ENCODE measurements around the gene FBXO38. TPM values are rescaled to one million over a fixed set of nuclear protein-coding genes. Genes with fewer than 3 reads are reported as not detected.

Gene FBXO38
- total and polyA plus RNA-seq, 2 of the 13 experiments (the other 11 are each of a cell fraction or from before 2014, with no cell fraction given), result 24.8 to 35.9 TPM

GRCh38 chr5:148374690-148375360 is 8.9 kb upstream of the FBXO38 start (continued):
- no peak for TF ChIP-seq MEF2D (CRISPR knock-in tag; IDR thresholded peaks at IDR 0.05)
- 0 out of 2 replicates have a peak, but pooled peaks have one; percentile 20 for TF ChIP-seq ERF (CRISPR knock-in tag; IDR thresholded peaks at IDR 0.05)
- no peak for TF ChIP-seq ZMAT3 (CRISPR knock-in tag; conservative IDR thresholded peaks at IDR 0.05)
- no peak for TF ChIP-seq ZNF639 (CRISPR knock-in tag; conservative IDR thresholded peaks at IDR 0.05)
- TF ChIP-seq SMAD3 (CRISPR knock-in tag; IDR thresholded peaks at IDR 0.05), result peak; percentile 66; the same call in 1 of the 2 replicates
- TF ChIP-seq ZNF672 (CRISPR knock-in tag; IDR thresholded peaks at IDR 0.05), result no peak
- no peak for TF ChIP-seq IRX3 (CRISPR knock-in tag; IDR thresholded peaks at IDR 0.05; ENCODE audit: borderline replicate concordance, low read depth)
- no peak for TF ChIP-seq CREB1 (IDR thresholded peaks at IDR 0.05)
- TF ChIP-seq CREB1 (CRISPR knock-in tag; IDR thresholded peaks at IDR 0.05), result no peak
- TF ChIP-seq AHDC1 (CRISPR knock-in tag; IDR thresholded peaks at IDR 0.05; ENCODE audit: borderline replicate concordance), result no peak
- 0 out of 4 replicates have a peak, but pooled peaks of 1 of the 2 experiments have one; percentile 45 for TF ChIP-seq HMGXB4 (CRISPR knock-in tag; IDR thresholded peaks at IDR 0.05; ENCODE audit: borderline replicate concordance in 1 of 2, low read depth in 1 of 2)
- no peak for TF ChIP-seq KLF6 (CRISPR knock-in tag; IDR thresholded peaks at IDR 0.05)
- TF ChIP-seq ZHX2 (IDR thresholded peaks at IDR 0.05; ENCODE audit: low read depth), result no peak
- TF ChIP-seq ZHX2 (CRISPR knock-in tag; IDR thresholded peaks at IDR 0.05; ENCODE audit: borderline replicate concordance), result no peak
- TF ChIP-seq NR2C2 (CRISPR knock-in tag; IDR thresholded peaks at IDR 0.05; ENCODE audit: borderline replicate concordance), result no peak

Data from HepG2 (cell line).